Thoracic aorta (tissue), 2 donors: ENCODE data around the gene PIK3C2G. TPM values are rescaled to one million over a fixed set of nuclear protein-coding genes. Genes with fewer than 3 reads are reported as not detected.

Experiments used
- ATAC-seq: fragments of 150-250 bp; one replicate; pipeline ENCODE4 v1.8.0; 2017; ENCODE audit warnings: low read depth; ENCODE audit not compliant: insufficient number of reproducible peaks, low FRiP score
- DNase-seq: peaks from one replicate; pipeline ENCODE4 v3.0.0-alpha.2; 2020; ENCODE audit warnings: low spot score
- H3K27ac ChIP-seq, 2 donors: fragments of 200-600 bp; sonication (generic); 1 replicate in 1 of 2; 2 replicates in 1 of 2; pipeline ENCODE4 v1.5.1; 2016; ENCODE audit warnings: mild to moderate bottlenecking in 2 of 2, moderate library complexity in 2 of 2
- H3K27me3 ChIP-seq: fragments of 200-600 bp; sonication (generic); replicated peaks from 2 replicates; pipeline ENCODE4 v1.6.0; 2016; ENCODE audit warnings: mild to moderate bottlenecking; ENCODE audit not compliant: insufficient read depth
- H3K36me3 ChIP-seq: fragments of 200-600 bp; sonication (generic); one replicate; pipeline ENCODE4 v1.5.1; 2016
- H3K4me1 ChIP-seq, 2 donors: fragments of 200-600 bp; sonication (generic); 1 replicate in 1 of 2; 2 replicates in 1 of 2; pipeline versions ENCODE4 v1.5.1 to v1.6.0; 2016; ENCODE audit warnings: low read depth in 2 of 2, mild to moderate bottlenecking in 1 of 2; ENCODE audit not compliant: control insufficient read depth in 1 of 2
- H3K4me3 ChIP-seq: fragments of 200-600 bp; sonication (generic); 2 replicates; pipeline ENCODE4 v1.5.1; 2016; ENCODE audit warnings: mild to moderate bottlenecking
- H3K9me3 ChIP-seq: fragments of 200-600 bp; sonication (generic); 2 replicates; pipeline ENCODE4 v1.5.1; 2016
- total RNA-seq, 2 donors: library from RNA; depleted of rRNA; stranded (reverse); fragments of >200 nt; gene quantifications; one replicate each; pipeline versions ENCODE4 v1.1.0 to v1.2.3, GENCODE V29; 2016
- TF ChIP-seq, protein P1 (sequence below): fragments of 200-600 bp; sonication (generic); IDR thresholded peaks from one replicate; pipeline ENCODE4 v1.5.1; 2019; ENCODE audit warnings: antibody characterized with exemption

Gene PIK3C2G
- total RNA-seq, 2 donors from 2014 or later: not detected

DNA sequence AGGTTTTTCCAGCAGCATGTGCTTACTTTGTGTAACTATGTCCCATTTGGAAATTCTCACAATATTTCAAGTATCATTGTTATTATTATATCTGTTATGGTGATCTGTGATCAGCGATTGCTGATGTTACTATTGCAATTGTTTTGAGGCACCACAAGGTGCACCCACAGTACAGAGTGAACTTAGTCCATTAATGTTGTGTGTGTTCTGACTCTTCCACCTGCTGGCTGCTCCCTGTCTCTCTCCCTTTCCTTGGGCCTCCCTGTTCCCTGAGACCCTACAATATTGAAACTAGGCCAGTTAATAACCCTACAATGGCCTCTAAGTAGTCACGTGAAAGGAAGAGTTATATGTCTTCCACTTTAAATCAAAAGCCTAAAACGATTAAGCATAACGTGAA is 153.9 kb downstream of the PIK3C2G start:
- no peak for ATAC-seq

GRCh38 chr12:18416412-18416811 is 155.1 kb downstream of the PIK3C2G start:
- TF ChIP-seq, protein P1, sequence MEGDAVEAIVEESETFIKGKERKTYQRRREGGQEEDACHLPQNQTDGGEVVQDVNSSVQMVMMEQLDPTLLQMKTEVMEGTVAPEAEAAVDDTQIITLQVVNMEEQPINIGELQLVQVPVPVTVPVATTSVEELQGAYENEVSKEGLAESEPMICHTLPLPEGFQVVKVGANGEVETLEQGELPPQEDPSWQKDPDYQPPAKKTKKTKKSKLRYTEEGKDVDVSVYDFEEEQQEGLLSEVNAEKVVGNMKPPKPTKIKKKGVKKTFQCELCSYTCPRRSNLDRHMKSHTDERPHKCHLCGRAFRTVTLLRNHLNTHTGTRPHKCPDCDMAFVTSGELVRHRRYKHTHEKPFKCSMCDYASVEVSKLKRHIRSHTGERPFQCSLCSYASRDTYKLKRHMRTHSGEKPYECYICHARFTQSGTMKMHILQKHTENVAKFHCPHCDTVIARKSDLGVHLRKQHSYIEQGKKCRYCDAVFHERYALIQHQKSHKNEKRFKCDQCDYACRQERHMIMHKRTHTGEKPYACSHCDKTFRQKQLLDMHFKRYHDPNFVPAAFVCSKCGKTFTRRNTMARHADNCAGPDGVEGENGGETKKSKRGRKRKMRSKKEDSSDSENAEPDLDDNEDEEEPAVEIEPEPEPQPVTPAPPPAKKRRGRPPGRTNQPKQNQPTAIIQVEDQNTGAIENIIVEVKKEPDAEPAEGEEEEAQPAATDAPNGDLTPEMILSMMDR: no peak
- no peak overlapping the region for H3K4me3 ChIP-seq
- no peaks in the 10 kb centered on the region for H3K36me3 ChIP-seq
- no peaks in the 10 kb centered on the region for H3K27me3 ChIP-seq
- no peaks in the 10 kb centered on the region for H3K4me1 ChIP-seq
- DNase-seq (no peak), ATAC-seq (no peak)
- H3K27ac ChIP-seq: no peak overlapping the region
- H3K9me3 ChIP-seq: no peaks in the 10 kb centered on the region

More for the DNA sequence above, 153.9 kb downstream of the PIK3C2G start:
- no peak overlapping the region for H3K27ac ChIP-seq
- no peaks in the 10 kb centered on the region for H3K4me1 ChIP-seq
- no peaks in the 10 kb centered on the region for H3K27me3 ChIP-seq
- H3K9me3 ChIP-seq: no peaks in the 10 kb centered on the region
- DNase-seq: no peak
- TF ChIP-seq, protein P1: no peak
- no peaks in the 10 kb centered on the region for H3K36me3 ChIP-seq
- H3K4me3 ChIP-seq: no peak overlapping the region

GRCh38 chr12:18419311-18419710 is 158.0 kb downstream of the PIK3C2G start:
- Histone ChIP-seq H3K27ac (no peak overlapping the region), H3K27me3 (no peaks in the 10 kb centered on the region), H3K4me3 (no peak overlapping the region), H3K9me3 (no peaks in the 10 kb centered on the region), H3K36me3 (no peaks in the 10 kb centered on the region), H3K4me1 (no peaks in the 10 kb centered on the region)
- ATAC-seq (no peak), DNase-seq (no peak)
- TF ChIP-seq, protein P1: no peak

- Histone ChIP-seq H3K27me3 (no peaks in the 10 kb centered on the region), H3K9me3 (no peaks in the 10 kb centered on the region)
- TF ChIP-seq, protein P1: no peak
These were observed 160.5 kb downstream of the PIK3C2G start for GRCh38 chr12:18421867-18422266.

GRCh38 chr12:18422871-18423270 is 161.6 kb downstream of the PIK3C2G start:
- Histone ChIP-seq H3K9me3 (no peaks in the 10 kb centered on the region), H3K36me3 (no peaks in the 10 kb centered on the region), H3K27me3 (no peaks in the 10 kb centered on the region), H3K27ac (no peak overlapping the region), H3K4me3 (no peak overlapping the region), H3K4me1 (no peaks in the 10 kb centered on the region)
- DNase-seq: no peak
- ATAC-seq: no peak
- TF ChIP-seq, protein P1: no peak

More at GRCh38 chr12:18421867-18422266, 160.5 kb downstream of the PIK3C2G start:
- H3K36me3 ChIP-seq: no peaks in the 10 kb centered on the region
- no peak overlapping the region for H3K27ac ChIP-seq
- H3K4me3 ChIP-seq: no peak overlapping the region
- no peaks in the 10 kb centered on the region for H3K4me1 ChIP-seq
- DNase-seq (no peak), ATAC-seq (no peak)
